MM.1S (cell line): ENCODE measurements around the gene HNMT.

Source experiments
- DNase-seq: peaks from one replicate; pipeline ENCODE4 v3.0.0-alpha.2; 2015
- H2AFZ ChIP-seq: fragments of 300-600 bp; sonication (generic); 2 replicates; pipeline ENCODE4 v1.6.0; 2016; ENCODE audit warnings: antibody characterized with exemption, low read length
- H3F3A ChIP-seq: fragments of 300-600 bp; sonication (generic); 2 replicates; pipeline ENCODE4 v1.6.1; 2016; ENCODE audit warnings: mild to moderate bottlenecking, antibody characterized with exemption, low read length, moderate library complexity, mixed read lengths; ENCODE audit not compliant: insufficient read depth
- H3K27ac ChIP-seq: fragments of 300-600 bp; sonication (generic); 2 replicates; pipeline ENCODE4 v1.5.1; 2016; ENCODE audit warnings: mild to moderate bottlenecking, low read length
- H3K27me3 ChIP-seq: fragments of 300-600 bp; sonication (generic); replicated peaks from 2 replicates; pipeline ENCODE4 v1.6.0; 2016; ENCODE audit warnings: low read length; ENCODE audit not compliant: insufficient read depth
- H3K36me3 ChIP-seq: fragments of 300-600 bp; sonication (generic); replicated peaks from 2 replicates; pipeline ENCODE4 v1.6.1; 2016; ENCODE audit warnings: mild to moderate bottlenecking, low read length, mixed read lengths; ENCODE audit not compliant: insufficient read depth
- H3K4me1 ChIP-seq: fragments of 300-600 bp; sonication (generic); 2 replicates; pipeline ENCODE4 v1.6.1; 2016; ENCODE audit warnings: low read length, mixed read lengths
- H3K4me2 ChIP-seq: fragments of 300-600 bp; sonication (generic); 2 replicates; pipeline ENCODE4 v1.6.0; 2016; ENCODE audit warnings: low read depth, low read length
- H3K4me3 ChIP-seq: fragments of 300-600 bp; sonication (generic); 2 replicates; pipeline ENCODE4 v1.5.1; 2016; ENCODE audit warnings: low read length, mixed read lengths
- H3K79me2 ChIP-seq: fragments of 300-600 bp; sonication (generic); 2 replicates; pipeline ENCODE4 v1.6.1; 2016; ENCODE audit warnings: mixed run types, low read length, mixed read lengths
- H3K9ac ChIP-seq: fragments of 300-600 bp; sonication (generic); 2 replicates; pipeline ENCODE4 v1.6.1; 2016; ENCODE audit warnings: low read length, mixed read lengths
- H3K9me2 ChIP-seq: fragments of 300-600 bp; sonication (generic); replicated peaks from 2 replicates; pipeline ENCODE4 v1.6.1; 2016; ENCODE audit warnings: mild to moderate bottlenecking, low read length, mixed read lengths; ENCODE audit not compliant: insufficient read depth
- H3K9me3 ChIP-seq: fragments of 300-600 bp; sonication (generic); replicated peaks from 2 replicates; pipeline ENCODE4 v1.6.1; 2016; ENCODE audit warnings: mild to moderate bottlenecking, low read length, mixed read lengths; ENCODE audit not compliant: insufficient read depth
- H4K20me1 ChIP-seq: fragments of 300-600 bp; sonication (generic); 2 replicates; pipeline ENCODE4 v1.6.1; 2016; ENCODE audit warnings: mild to moderate bottlenecking, low read length, moderate library complexity, mixed read lengths; ENCODE audit not compliant: insufficient read depth
- EZH2 ChIP-seq: fragments of 300-600 bp; sonication (generic); optimal IDR thresholded peaks from 2 replicates; pipeline ENCODE3; 2017; ENCODE audit warnings: low read depth, mild to moderate bottlenecking, antibody characterized with exemption, low read length, mixed read lengths
- EZH2phosphoT487 ChIP-seq: fragments of 300-600 bp; sonication (generic); IDR thresholded peaks from 2 replicates; pipeline ENCODE4 v1.6.1; 2018; ENCODE audit warnings: antibody characterized with exemption, low read length
- TF ChIP-seq, protein P1 (sequence below): fragments of 300-600 bp; sonication (generic); IDR thresholded peaks from 2 replicates; pipeline ENCODE4 v1.5.1; 2016; ENCODE audit warnings: antibody characterized with exemption, low read length, mixed read lengths

Gene HNMT

DNA sequence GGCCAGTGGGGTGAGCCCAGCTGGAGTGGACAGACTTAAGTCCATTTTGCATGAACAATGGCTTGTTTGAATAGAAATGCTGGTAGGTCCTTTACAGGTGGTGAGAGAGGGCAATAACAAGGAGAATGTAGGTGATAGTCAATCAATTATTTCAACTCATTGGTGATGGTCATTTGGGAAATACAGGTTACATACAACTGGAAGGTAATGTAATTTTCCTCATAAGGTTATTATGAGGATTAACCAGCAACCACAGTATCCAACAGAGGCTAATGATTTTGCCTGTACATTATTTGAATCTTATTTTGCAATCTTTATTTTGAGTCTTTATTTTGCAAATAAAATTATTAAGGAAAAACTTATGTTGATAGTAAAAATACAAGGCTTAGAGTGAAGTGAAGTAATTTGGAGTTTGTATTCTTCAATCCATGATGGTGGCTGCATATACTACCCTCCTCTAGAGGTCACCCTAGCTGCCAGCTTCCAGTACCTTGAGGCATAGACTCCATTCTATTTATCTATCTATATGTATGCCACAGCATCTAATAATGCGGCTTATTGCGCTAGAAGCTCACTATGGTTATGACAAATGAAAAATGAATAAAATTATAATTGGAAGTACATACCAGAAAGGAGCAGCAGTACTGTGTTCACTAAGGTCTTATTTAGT lies 20.5 kb upstream of the HNMT start:
- H3K9me2 ChIP-seq: no peaks in the 10 kb centered on the region
- H3K4me3 ChIP-seq: no peak overlapping the region
- TF ChIP-seq EZH2 (no peak), EZH2phosphoT487 (no peak)
- TF ChIP-seq, protein P1, sequence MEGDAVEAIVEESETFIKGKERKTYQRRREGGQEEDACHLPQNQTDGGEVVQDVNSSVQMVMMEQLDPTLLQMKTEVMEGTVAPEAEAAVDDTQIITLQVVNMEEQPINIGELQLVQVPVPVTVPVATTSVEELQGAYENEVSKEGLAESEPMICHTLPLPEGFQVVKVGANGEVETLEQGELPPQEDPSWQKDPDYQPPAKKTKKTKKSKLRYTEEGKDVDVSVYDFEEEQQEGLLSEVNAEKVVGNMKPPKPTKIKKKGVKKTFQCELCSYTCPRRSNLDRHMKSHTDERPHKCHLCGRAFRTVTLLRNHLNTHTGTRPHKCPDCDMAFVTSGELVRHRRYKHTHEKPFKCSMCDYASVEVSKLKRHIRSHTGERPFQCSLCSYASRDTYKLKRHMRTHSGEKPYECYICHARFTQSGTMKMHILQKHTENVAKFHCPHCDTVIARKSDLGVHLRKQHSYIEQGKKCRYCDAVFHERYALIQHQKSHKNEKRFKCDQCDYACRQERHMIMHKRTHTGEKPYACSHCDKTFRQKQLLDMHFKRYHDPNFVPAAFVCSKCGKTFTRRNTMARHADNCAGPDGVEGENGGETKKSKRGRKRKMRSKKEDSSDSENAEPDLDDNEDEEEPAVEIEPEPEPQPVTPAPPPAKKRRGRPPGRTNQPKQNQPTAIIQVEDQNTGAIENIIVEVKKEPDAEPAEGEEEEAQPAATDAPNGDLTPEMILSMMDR: no peak
- H4K20me1 ChIP-seq: no peaks in the 10 kb centered on the region
- H3K79me2 ChIP-seq: no peaks in the 10 kb centered on the region
- no peaks in the 10 kb centered on the region for H3K36me3 ChIP-seq
- no peak for DNase-seq
- H3K4me2 ChIP-seq: no peak overlapping the region
- no peaks in the 10 kb centered on the region for H3F3A ChIP-seq
- H3K9ac ChIP-seq: no peak overlapping the region
- H3K4me1 ChIP-seq: no peaks in the 10 kb centered on the region
- no peaks in the 10 kb centered on the region for H3K27me3 ChIP-seq
- no peak overlapping the region for H3K27ac ChIP-seq
- H2AFZ ChIP-seq: no peak overlapping the region
- no peaks in the 10 kb centered on the region for H3K9me3 ChIP-seq

DNA sequence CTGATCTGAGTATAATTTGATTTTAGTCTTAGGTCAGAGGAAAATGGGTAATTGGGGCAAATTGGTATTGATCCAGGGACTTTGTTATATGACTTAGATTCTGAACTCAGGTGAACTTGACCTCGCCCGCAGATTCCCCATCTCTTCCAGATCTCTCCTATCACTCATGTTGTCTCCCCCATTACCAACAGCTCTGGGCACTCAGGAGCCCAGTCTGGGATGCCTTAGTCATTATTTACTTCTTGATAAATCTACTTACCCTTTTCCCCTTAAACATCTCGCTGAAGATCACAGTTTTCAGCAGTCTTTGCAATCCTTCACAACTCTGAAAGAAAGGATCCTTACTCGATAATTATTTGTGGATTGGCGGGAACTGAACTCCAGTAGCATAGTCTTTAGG lies 19.6 kb upstream of the HNMT start:
- Histone ChIP-seq H3K36me3 (no peaks in the 10 kb centered on the region), H3K27ac (no peak overlapping the region), H3F3A (no peaks in the 10 kb centered on the region), H3K9me3 (no peaks in the 10 kb centered on the region), H3K9ac (no peak overlapping the region), H4K20me1 (no peaks in the 10 kb centered on the region), H3K79me2 (no peaks in the 10 kb centered on the region), H3K4me2 (no peak overlapping the region), H3K27me3 (no peaks in the 10 kb centered on the region), H3K9me2 (no peaks in the 10 kb centered on the region), H3K4me3 (no peak overlapping the region), H3K4me1 (no peaks in the 10 kb centered on the region), H2AFZ (no peak overlapping the region)
- TF ChIP-seq, protein P1: no peak
- TF ChIP-seq EZH2phosphoT487 (no peak), EZH2 (no peak)
- no peak for DNase-seq

DNA sequence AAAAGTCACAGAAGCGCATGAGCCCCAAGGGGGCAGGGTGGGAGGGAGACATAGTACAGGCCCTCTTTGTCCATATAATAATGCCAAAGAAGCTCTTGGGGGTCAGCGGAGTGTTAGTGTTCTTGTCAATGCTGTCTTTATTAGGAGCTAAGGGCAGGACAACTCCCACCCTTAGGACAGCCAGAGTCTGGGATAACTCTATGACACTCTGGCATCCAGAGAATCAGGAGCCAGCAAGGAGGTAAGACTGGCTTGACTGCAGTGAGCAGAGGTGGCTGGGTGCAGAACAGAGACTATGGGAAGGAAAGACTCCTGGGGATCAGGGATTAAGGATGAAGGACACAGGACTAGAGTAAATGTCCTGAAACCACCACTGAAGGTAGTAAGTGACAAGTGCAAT lies 19.0 kb upstream of the HNMT start:
- Histone ChIP-seq H4K20me1 (no peaks in the 10 kb centered on the region), H3K9me3 (no peaks in the 10 kb centered on the region), H3F3A (no peaks in the 10 kb centered on the region), H3K4me3 (no peak overlapping the region), H3K27ac (no peak overlapping the region), H3K9me2 (no peaks in the 10 kb centered on the region), H3K27me3 (no peaks in the 10 kb centered on the region), H3K4me1 (no peaks in the 10 kb centered on the region), H3K36me3 (no peaks in the 10 kb centered on the region), H3K4me2 (no peak overlapping the region), H2AFZ (no peak overlapping the region), H3K9ac (no peak overlapping the region), H3K79me2 (no peaks in the 10 kb centered on the region)
- no peak for DNase-seq
- TF ChIP-seq EZH2 (no peak), EZH2phosphoT487 (no peak)
- TF ChIP-seq, protein P1: no peak
